Glutamatergic neuron (in vitro differentiated cells): ENCODE measurements around the gene SS18L1. TPM values are rescaled to one million over a fixed set of nuclear protein-coding genes. Genes with fewer than 3 reads are reported as not detected.

Experiments
- DNase-seq: peaks from one replicate; pipeline ENCODE4 v3.0.0; 2022
- H3K27ac Mint-ChIP-seq: one replicate; pipeline ENCODE4 v1.8.0; 2020; ENCODE audit warnings: mild to moderate bottlenecking, mixed read lengths, inconsistent platforms; ENCODE audit not compliant: unreplicated experiment
- H3K27me3 Mint-ChIP-seq: one replicate; pipeline ENCODE4 v1.8.0; 2020; ENCODE audit warnings: mild to moderate bottlenecking, moderate library complexity, mixed read lengths, inconsistent platforms; ENCODE audit not compliant: unreplicated experiment
- H3K36me3 Mint-ChIP-seq: one replicate; pipeline ENCODE4 v1.8.0; 2020; ENCODE audit warnings: mild to moderate bottlenecking, mixed read lengths, inconsistent platforms; ENCODE audit not compliant: unreplicated experiment
- H3K4me1 Mint-ChIP-seq: one replicate; pipeline ENCODE4 v1.8.0; 2020; ENCODE audit warnings: mild to moderate bottlenecking, low read depth, mixed read lengths, inconsistent platforms; ENCODE audit not compliant: unreplicated experiment
- H3K4me3 Mint-ChIP-seq: one replicate; pipeline ENCODE4 v1.8.0; 2020; ENCODE audit warnings: mild to moderate bottlenecking, mixed read lengths, inconsistent platforms; ENCODE audit not compliant: unreplicated experiment
- H3K9me3 Mint-ChIP-seq: one replicate; pipeline ENCODE4 v1.8.0; 2020; ENCODE audit warnings: mild to moderate bottlenecking, moderate library complexity, mixed read lengths, inconsistent platforms; ENCODE audit not compliant: unreplicated experiment
- CTCF ChIP-seq: fragments of 200-600 bp; sonication (generic); IDR thresholded peaks from one replicate; pipeline ENCODE4 v1.5.0; 2021; ENCODE audit not compliant: partially characterized antibody, unreplicated experiment
- total RNA-seq: library from RNA; stranded (reverse); fragmentation: NEBNext Ultra II Directional; extraction: Animal tissue kit (Norgen Biotek cat#: 25700); gene quantifications from one replicate; pipeline ENCODE4 v1.2.1, GENCODE V29; 2021; ENCODE audit not compliant: unreplicated experiment

The SS18L1 gene
- total RNA-seq, 1 donor from 2014 or later, result 50.4 TPM

GRCh38 chr20:62225820-62226635 lies 82.5 kb downstream of the SS18L1 start:
- no peak for TF ChIP-seq CTCF
- no peaks in the 10 kb centered on the region for H3K36me3 Mint-ChIP-seq
- H3K9me3 Mint-ChIP-seq, result peaks cover 6% of the 10 kb centered on the region
- no peak overlapping the region for H3K4me3 Mint-ChIP-seq
- H3K27me3 Mint-ChIP-seq, result peaks cover 7% of the 10 kb centered on the region
- no peak overlapping the region for H3K27ac Mint-ChIP-seq
- no peak for DNase-seq
- peaks cover 3% of the 10 kb centered on the region for H3K4me1 Mint-ChIP-seq

GRCh38 chr20:62226707-62227590 lies 83.4 kb downstream of the SS18L1 start:
- no peak overlapping the region for H3K4me3 Mint-ChIP-seq
- peak overlapping the region; percentile 72 for H3K27ac Mint-ChIP-seq
- H3K9me3 Mint-ChIP-seq, result peaks cover 4% of the 10 kb centered on the region
- H3K4me1 Mint-ChIP-seq, result peaks cover 1% of the 10 kb centered on the region
- no peak for TF ChIP-seq CTCF
- H3K36me3 Mint-ChIP-seq, result no peaks in the 10 kb centered on the region
- peaks cover 7% of the 10 kb centered on the region for H3K27me3 Mint-ChIP-seq
- DNase-seq, result no peak

DNA sequence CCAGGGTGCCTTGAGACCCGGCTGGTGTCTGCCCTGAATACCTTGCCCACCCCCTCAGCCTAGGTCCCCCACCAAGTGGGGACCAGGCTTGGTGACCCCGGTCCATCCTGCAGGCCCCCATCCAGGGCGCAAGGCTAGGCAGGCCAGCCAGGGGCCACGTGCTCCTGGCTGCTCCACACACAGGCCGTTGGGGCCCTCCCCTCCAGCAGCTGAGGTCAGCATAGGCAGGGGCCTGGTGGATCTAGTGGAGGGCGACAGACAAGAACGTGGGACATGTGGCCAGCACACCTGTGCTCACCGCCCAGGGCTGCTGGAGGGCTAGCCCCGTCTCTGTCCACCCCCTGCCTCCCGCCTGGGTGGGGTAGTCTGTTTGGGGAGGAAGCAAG lies 84.0 kb downstream of the SS18L1 start:
- peak; percentile 26 for DNase-seq
- Mint-ChIP-seq H3K4me1 (peaks cover 1% of the 10 kb centered on the region), H3K4me3 (no peak overlapping the region), H3K9me3 (peaks cover 4% of the 10 kb centered on the region), H3K27ac (no peak overlapping the region), H3K36me3 (no peaks in the 10 kb centered on the region), H3K27me3 (peaks cover 7% of the 10 kb centered on the region)
- no peak for TF ChIP-seq CTCF

- no peak overlapping the region for H3K4me3 Mint-ChIP-seq
Measured at GRCh38 chr20:62227977-62228958, 84.7 kb downstream of the SS18L1 start.

More at GRCh38 chr20:62227977-62228958, 84.7 kb downstream of the SS18L1 start:
- peaks cover 7% of the 10 kb centered on the region for H3K27me3 Mint-ChIP-seq
- H3K9me3 Mint-ChIP-seq, result peaks cover 4% of the 10 kb centered on the region
- H3K27ac Mint-ChIP-seq, result no peak overlapping the region
- peaks cover 1% of the 10 kb centered on the region for H3K4me1 Mint-ChIP-seq
- no peak for TF ChIP-seq CTCF
- H3K36me3 Mint-ChIP-seq, result no peaks in the 10 kb centered on the region
- no peak for DNase-seq
